ENCODE measurements around the gene ZNF462. TPM values are rescaled to one million over a fixed set of nuclear protein-coding genes. Genes with fewer than 3 reads are reported as not detected.

The ZNF462 gene
- total and polyA plus RNA-seq, 4 donors, result 0.35 to 2.1 (median 1.4) TPM

DNA sequence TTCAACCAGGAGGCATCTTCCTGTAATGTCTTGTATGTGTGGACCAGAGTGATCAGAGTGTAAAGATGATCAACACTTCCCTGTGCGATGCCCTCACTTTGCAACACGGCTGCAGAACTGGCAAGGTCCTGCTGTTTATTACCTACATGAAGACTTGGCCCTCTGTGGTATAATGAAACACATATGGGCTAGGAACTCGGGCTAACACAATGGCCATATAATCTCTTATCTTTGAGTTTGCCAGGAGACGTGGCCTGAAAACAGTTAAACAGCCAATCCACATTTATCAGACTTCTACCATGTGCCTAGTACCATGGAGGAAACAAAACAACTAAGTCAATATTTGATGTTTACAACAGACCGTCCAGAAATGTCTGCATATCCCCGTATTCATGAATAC lies 145.5 kb downstream of the ZNF462 start:
- Histone ChIP-seq H3K9ac (ENCODE audit: low read depth in 1 of 2, low read length in 2 of 2) (no peak overlapping the region), H3K4me3 (ENCODE audit: low read depth in 1 of 3, low read length in 3 of 3) (no peak overlapping the region), H3K4me1 (ENCODE audit: control insufficient read depth in 4 of 4, insufficient read depth in 4 of 4, low read length in 3 of 4) (no peaks in the 10 kb centered on the region), H3K9me3 (ENCODE audit: control insufficient read depth in 4 of 4, low read length in 3 of 4) (no peaks in the 10 kb centered on the region), H3K27me3 (ENCODE audit: control insufficient read depth in 4 of 4, insufficient read depth in 4 of 4, low read length in 3 of 4) (no peaks in the 10 kb centered on the region), H3K36me3 (ENCODE audit: control insufficient read depth in 4 of 4, insufficient read depth in 3 of 4, low read depth in 1 of 4, low read length in 3 of 4) (no peaks in the 10 kb centered on the region), H3K27ac (ENCODE audit: low read depth in 1 of 2, low read length in 2 of 2) (no peak overlapping the region)
- 65% methylated on average over 6 of the region's 6 CpGs for WGBS
- TF ChIP-seq SP1 (IDR thresholded peaks at IDR 0.05), result no peak
- TF ChIP-seq, protein P1, sequence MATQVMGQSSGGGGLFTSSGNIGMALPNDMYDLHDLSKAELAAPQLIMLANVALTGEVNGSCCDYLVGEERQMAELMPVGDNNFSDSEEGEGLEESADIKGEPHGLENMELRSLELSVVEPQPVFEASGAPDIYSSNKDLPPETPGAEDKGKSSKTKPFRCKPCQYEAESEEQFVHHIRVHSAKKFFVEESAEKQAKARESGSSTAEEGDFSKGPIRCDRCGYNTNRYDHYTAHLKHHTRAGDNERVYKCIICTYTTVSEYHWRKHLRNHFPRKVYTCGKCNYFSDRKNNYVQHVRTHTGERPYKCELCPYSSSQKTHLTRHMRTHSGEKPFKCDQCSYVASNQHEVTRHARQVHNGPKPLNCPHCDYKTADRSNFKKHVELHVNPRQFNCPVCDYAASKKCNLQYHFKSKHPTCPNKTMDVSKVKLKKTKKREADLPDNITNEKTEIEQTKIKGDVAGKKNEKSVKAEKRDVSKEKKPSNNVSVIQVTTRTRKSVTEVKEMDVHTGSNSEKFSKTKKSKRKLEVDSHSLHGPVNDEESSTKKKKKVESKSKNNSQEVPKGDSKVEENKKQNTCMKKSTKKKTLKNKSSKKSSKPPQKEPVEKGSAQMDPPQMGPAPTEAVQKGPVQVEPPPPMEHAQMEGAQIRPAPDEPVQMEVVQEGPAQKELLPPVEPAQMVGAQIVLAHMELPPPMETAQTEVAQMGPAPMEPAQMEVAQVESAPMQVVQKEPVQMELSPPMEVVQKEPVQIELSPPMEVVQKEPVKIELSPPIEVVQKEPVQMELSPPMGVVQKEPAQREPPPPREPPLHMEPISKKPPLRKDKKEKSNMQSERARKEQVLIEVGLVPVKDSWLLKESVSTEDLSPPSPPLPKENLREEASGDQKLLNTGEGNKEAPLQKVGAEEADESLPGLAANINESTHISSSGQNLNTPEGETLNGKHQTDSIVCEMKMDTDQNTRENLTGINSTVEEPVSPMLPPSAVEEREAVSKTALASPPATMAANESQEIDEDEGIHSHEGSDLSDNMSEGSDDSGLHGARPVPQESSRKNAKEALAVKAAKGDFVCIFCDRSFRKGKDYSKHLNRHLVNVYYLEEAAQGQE (IDR thresholded peaks at IDR 0.05), result no peak
- TF ChIP-seq NR2F2 (IDR thresholded peaks at IDR 0.05), result no peak
- TF ChIP-seq, protein P2, sequence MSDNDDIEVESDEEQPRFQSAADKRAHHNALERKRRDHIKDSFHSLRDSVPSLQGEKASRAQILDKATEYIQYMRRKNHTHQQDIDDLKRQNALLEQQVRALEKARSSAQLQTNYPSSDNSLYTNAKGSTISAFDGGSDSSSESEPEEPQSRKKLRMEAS (IDR thresholded peaks at IDR 0.05), result no peak
- no peak for TF ChIP-seq EGR1 (IDR thresholded peaks at IDR 0.05; ENCODE audit: low read depth in 2 of 2)
- no peak for TF ChIP-seq RAD21 (IDR thresholded peaks at IDR 0.05)
- TF ChIP-seq, protein P3, sequence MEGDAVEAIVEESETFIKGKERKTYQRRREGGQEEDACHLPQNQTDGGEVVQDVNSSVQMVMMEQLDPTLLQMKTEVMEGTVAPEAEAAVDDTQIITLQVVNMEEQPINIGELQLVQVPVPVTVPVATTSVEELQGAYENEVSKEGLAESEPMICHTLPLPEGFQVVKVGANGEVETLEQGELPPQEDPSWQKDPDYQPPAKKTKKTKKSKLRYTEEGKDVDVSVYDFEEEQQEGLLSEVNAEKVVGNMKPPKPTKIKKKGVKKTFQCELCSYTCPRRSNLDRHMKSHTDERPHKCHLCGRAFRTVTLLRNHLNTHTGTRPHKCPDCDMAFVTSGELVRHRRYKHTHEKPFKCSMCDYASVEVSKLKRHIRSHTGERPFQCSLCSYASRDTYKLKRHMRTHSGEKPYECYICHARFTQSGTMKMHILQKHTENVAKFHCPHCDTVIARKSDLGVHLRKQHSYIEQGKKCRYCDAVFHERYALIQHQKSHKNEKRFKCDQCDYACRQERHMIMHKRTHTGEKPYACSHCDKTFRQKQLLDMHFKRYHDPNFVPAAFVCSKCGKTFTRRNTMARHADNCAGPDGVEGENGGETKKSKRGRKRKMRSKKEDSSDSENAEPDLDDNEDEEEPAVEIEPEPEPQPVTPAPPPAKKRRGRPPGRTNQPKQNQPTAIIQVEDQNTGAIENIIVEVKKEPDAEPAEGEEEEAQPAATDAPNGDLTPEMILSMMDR (IDR thresholded peaks at IDR 0.05; ENCODE audit: low read depth, low read length, missing input control), result no peak
- TF ChIP-seq GABPA (IDR thresholded peaks at IDR 0.05 in 1 of 2, conservative IDR thresholded peaks at IDR 0.05 in 1 of 2), result no peak
- no peak for TF ChIP-seq YY1 (IDR thresholded peaks at IDR 0.05)
- no peak for DNase-seq (ENCODE audit: low spot score)

DNA sequence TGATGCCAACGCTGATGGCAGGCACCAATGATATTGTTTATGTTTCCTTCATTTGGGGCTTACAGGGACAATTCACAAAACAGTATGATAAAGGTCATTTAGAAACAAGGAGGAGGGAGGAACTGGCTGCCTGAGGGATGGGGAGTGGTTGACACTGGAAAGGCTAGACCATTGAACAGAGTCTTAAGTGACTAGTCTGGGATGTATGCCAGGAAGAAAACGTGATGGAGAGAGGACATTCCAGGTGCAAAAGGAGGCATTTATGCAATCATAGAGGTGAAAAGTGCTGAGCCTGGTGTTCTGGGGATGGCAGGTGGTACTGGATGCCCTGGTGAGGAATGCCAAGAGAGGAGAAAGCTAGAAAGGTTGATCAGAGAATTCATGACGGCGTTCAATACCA lies 153.4 kb downstream of the ZNF462 start:
- Histone ChIP-seq H3K9me3 (ENCODE audit: control insufficient read depth in 4 of 4, low read length in 3 of 4) (peaks cover 0 to 13% (median 9%) of the 10 kb centered on the region in 4 donors), H3K27ac (ENCODE audit: low read depth in 1 of 2, low read length in 2 of 2) (no peak overlapping the region)
- 71% methylated on average over 4 of the region's 4 CpGs for WGBS
- TF ChIP-seq YY1 (IDR thresholded peaks at IDR 0.05) (no peak), HNF4G (IDR thresholded peaks at IDR 0.05) (no peak), TAF1 (conservative IDR thresholded peaks at IDR 0.05) (no peak), RAD21 (IDR thresholded peaks at IDR 0.05) (no peak), GABPA (IDR thresholded peaks at IDR 0.05 in 1 of 2, conservative IDR thresholded peaks at IDR 0.05 in 1 of 2) (no peak), HNF4A (conservative IDR thresholded peaks at IDR 0.05) (no peak), SP1 (IDR thresholded peaks at IDR 0.05) (no peak), RXRA (IDR thresholded peaks at IDR 0.05) (no peak), FOXA1 (IDR thresholded peaks at IDR 0.05) (no peak), EGR1 (IDR thresholded peaks at IDR 0.05; ENCODE audit: low read depth in 2 of 2) (no peak), NR2F2 (IDR thresholded peaks at IDR 0.05) (no peak), JUND (IDR thresholded peaks at IDR 0.05) (no peak), FOXA2 (IDR thresholded peaks at IDR 0.05) (no peak)
- TF ChIP-seq, protein P4, sequence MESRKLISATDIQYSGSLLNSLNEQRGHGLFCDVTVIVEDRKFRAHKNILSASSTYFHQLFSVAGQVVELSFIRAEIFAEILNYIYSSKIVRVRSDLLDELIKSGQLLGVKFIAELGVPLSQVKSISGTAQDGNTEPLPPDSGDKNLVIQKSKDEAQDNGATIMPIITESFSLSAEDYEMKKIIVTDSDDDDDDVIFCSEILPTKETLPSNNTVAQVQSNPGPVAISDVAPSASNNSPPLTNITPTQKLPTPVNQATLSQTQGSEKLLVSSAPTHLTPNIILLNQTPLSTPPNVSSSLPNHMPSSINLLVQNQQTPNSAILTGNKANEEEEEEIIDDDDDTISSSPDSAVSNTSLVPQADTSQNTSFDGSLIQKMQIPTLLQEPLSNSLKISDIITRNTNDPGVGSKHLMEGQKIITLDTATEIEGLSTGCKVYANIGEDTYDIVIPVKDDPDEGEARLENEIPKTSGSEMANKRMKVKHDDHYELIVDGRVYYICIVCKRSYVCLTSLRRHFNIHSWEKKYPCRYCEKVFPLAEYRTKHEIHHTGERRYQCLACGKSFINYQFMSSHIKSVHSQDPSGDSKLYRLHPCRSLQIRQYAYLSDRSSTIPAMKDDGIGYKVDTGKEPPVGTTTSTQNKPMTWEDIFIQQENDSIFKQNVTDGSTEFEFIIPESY (IDR thresholded peaks at IDR 0.05), result no peak
- TF ChIP-seq, protein P2 (IDR thresholded peaks at IDR 0.05), result no peak
- TF ChIP-seq, protein P1 (IDR thresholded peaks at IDR 0.05), result no peak
- TF ChIP-seq, protein P5, sequence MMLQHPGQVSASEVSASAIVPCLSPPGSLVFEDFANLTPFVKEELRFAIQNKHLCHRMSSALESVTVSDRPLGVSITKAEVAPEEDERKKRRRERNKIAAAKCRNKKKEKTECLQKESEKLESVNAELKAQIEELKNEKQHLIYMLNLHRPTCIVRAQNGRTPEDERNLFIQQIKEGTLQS (IDR thresholded peaks at IDR 0.05), result no peak

More for the DNA sequence above, 153.4 kb downstream of the ZNF462 start:
- no peak overlapping the region for H3K9ac ChIP-seq (ENCODE audit: low read depth in 1 of 2, low read length in 2 of 2)
- no peak overlapping the region for H3K4me3 ChIP-seq (ENCODE audit: low read depth in 1 of 3, low read length in 3 of 3)
- H3K27me3 ChIP-seq (ENCODE audit: control insufficient read depth in 4 of 4, insufficient read depth in 4 of 4, low read length in 3 of 4), result peaks cover 0 to 4% (median under 1%) of the 10 kb centered on the region in 4 donors
- H3K4me1 ChIP-seq (ENCODE audit: control insufficient read depth in 4 of 4, insufficient read depth in 4 of 4, low read length in 3 of 4), result no peaks in the 10 kb centered on the region
- DNase-seq (ENCODE audit: low spot score), result no peak
- no peaks in the 10 kb centered on the region for H3K36me3 ChIP-seq (ENCODE audit: control insufficient read depth in 4 of 4, insufficient read depth in 3 of 4, low read depth in 1 of 4, low read length in 3 of 4)

All from liver (tissue), 9 donors.